ENCODE data around the gene KIF3B.

DNA sequence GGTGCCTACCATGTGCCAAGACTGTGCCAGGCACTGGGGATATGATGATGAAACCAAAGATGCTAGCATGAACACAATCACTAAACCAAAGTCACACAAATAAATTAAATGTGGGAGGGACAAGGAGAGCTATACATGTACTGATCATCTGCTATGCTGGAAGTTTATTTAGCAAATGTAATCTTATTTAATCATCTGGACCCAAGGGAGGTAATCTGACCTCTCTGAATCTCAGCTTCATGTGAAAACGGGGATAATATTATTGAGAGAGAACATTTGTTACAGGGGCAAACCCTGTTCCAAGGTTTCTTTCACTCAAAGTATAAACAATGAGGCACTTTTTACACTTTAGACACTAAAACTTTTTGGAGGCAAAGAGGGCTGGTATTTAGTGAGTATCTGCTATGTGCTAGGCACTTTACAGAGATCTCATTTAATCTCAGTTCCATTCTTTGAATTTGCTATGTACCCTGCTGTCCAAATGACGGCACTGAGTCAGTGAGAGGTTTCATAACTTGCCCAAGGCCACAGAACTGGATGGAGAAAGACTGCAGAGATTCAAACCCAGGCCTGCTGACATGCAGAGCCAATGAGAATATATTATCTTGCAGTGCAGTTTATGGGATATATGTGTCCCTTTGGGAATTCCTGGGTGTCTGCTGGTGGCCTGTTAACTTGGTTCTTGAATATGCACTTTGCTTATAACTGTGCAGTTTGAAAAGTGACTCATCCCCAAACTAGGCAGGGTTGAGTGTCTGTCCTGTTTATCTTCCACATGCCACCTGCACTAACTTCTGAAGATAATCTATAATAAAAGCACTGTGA, 77.4 kb downstream of the KIF3B start:
- TF ChIP-seq POLR2A (IDR thresholded peaks at IDR 0.05) (no peak), POLR2AphosphoS5 (IDR thresholded peaks at IDR 0.05) (no peak)
- TF ChIP-seq, protein P1, sequence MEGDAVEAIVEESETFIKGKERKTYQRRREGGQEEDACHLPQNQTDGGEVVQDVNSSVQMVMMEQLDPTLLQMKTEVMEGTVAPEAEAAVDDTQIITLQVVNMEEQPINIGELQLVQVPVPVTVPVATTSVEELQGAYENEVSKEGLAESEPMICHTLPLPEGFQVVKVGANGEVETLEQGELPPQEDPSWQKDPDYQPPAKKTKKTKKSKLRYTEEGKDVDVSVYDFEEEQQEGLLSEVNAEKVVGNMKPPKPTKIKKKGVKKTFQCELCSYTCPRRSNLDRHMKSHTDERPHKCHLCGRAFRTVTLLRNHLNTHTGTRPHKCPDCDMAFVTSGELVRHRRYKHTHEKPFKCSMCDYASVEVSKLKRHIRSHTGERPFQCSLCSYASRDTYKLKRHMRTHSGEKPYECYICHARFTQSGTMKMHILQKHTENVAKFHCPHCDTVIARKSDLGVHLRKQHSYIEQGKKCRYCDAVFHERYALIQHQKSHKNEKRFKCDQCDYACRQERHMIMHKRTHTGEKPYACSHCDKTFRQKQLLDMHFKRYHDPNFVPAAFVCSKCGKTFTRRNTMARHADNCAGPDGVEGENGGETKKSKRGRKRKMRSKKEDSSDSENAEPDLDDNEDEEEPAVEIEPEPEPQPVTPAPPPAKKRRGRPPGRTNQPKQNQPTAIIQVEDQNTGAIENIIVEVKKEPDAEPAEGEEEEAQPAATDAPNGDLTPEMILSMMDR (IDR thresholded peaks at IDR 0.05), result no peak
